ENCODE data around the gene EIF4H.

- TF ChIP-seq GATA2 (IDR thresholded peaks at IDR 0.05; ENCODE audit: low read depth, low read length) (no peak), GATA3 (IDR thresholded peaks at IDR 0.05; ENCODE audit: low read depth, low read length) (no peak)
These were observed 19.8 kb downstream of the EIF4H start for GRCh38 chr7:74193913-74194312.

Measured in SH-SY5Y (cell line).